ENCODE results near the gene RASEF.

DNA sequence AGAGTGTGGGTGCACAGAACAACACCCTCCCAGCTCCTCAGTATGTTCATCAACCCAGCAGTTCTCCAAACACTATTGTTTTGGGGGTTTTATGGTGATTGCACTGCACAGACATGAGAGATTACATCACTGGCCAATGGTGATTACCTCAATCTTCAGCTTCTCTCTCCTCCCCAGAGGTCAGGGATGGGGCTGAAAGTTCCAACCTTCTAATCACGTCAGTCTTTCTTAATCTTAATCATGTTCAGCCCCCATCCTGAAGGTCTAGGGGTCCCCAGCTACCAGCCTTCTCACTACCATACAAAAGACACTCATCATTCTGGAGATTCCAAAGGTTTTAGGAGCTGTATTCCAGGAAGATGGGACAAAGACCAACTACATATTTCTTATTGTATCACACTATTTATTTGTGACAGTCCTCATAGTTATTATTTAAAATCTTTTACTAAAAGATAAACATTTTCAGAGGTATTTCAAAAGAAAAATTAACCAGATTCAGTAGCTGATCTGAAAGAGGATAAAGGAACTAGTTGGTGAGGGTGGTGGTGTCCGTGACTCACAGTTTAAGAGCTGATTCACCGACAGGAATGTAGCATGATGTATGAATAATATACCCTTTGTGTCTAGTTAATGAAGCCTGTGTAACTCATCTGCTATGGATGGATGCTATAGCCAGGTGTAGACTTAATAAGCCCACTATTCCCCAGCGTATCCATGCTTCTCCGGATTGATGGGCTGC is 35.6 kb downstream of the RASEF start:
- TF ChIP-seq, protein P1, sequence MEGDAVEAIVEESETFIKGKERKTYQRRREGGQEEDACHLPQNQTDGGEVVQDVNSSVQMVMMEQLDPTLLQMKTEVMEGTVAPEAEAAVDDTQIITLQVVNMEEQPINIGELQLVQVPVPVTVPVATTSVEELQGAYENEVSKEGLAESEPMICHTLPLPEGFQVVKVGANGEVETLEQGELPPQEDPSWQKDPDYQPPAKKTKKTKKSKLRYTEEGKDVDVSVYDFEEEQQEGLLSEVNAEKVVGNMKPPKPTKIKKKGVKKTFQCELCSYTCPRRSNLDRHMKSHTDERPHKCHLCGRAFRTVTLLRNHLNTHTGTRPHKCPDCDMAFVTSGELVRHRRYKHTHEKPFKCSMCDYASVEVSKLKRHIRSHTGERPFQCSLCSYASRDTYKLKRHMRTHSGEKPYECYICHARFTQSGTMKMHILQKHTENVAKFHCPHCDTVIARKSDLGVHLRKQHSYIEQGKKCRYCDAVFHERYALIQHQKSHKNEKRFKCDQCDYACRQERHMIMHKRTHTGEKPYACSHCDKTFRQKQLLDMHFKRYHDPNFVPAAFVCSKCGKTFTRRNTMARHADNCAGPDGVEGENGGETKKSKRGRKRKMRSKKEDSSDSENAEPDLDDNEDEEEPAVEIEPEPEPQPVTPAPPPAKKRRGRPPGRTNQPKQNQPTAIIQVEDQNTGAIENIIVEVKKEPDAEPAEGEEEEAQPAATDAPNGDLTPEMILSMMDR (IDR thresholded peaks at IDR 0.05; ENCODE audit: insufficient read depth, low read length) = no peak
- TF ChIP-seq GABPA (IDR thresholded peaks at IDR 0.05; ENCODE audit: low read depth) = no peak

All from HL-60 (cell line).